Activated T-helper 17 cell treated with anti-CD3 and anti-CD28 coated beads, Interleukin-2, amount 50 U/mL, for 72 hours (primary cell): Measurements from ENCODE around the gene TRIM8. TPM values are rescaled to one million over a fixed set of nuclear protein-coding genes. Genes with fewer than 3 reads are reported as not detected.
"Not testable (repeated sequence)": the region's sequence is repeated elsewhere in the genome, so short reads cannot be mapped to it uniquely, and the experiment has no call there.

ENCODE experiments used
- ATAC-seq: fragments of 150-1000 bp; cut with Tn5 transposase; replicated peaks from 2 replicates; pipeline ENCODE4 v1.10.0; 2021; ENCODE audit warnings: mild to moderate bottlenecking, moderate library complexity
- H3K27ac Mint-ChIP-seq: one replicate; pipeline ENCODE4 v1.8.0; 2022; ENCODE audit warnings: mixed read lengths
- H3K27me3 Mint-ChIP-seq: one replicate; pipeline ENCODE4 v1.8.0; 2022; ENCODE audit warnings: mixed read lengths
- H3K36me3 Mint-ChIP-seq: one replicate; pipeline ENCODE4 v1.8.0; 2022; ENCODE audit warnings: low read depth, mild to moderate bottlenecking, mixed read lengths
- H3K4me1 Mint-ChIP-seq: one replicate; pipeline ENCODE4 v1.8.0; 2022; ENCODE audit warnings: mixed read lengths
- H3K4me3 Mint-ChIP-seq: one replicate; pipeline ENCODE4 v1.8.0; 2022; ENCODE audit warnings: mild to moderate bottlenecking, mixed read lengths
- H3K9me3 Mint-ChIP-seq: one replicate; pipeline ENCODE4 v1.8.0; 2022; ENCODE audit warnings: mixed read lengths
- total RNA-seq, 2 donors: library from RNA; stranded (reverse); gene quantifications; one replicate each; pipeline ENCODE4 v1.2.3, GENCODE V29; 2022

TRIM8 gene
- total RNA-seq, 2 donors from 2014 or later = 60.0 to 73.9 TPM

GRCh38 chr10:102657451-102657850 lies 13.2 kb downstream of the TRIM8 start:
- H3K27ac Mint-ChIP-seq = no peak overlapping the region
- peaks cover 61% of the 10 kb centered on the region for H3K36me3 Mint-ChIP-seq
- no peak for ATAC-seq
- peaks cover 27% of the 10 kb centered on the region for H3K4me1 Mint-ChIP-seq
- peak overlapping the region; percentile 15 for H3K4me3 Mint-ChIP-seq
- no peaks in the 10 kb centered on the region for H3K27me3 Mint-ChIP-seq
- H3K9me3 Mint-ChIP-seq = no peaks in the 10 kb centered on the region

GRCh38 chr10:102657984-102658724 lies 13.9 kb downstream of the TRIM8 start:
- H3K4me1 Mint-ChIP-seq = peaks cover 24% of the 10 kb centered on the region

GRCh38 chr10:102658802-102659201 lies 14.5 kb downstream of the TRIM8 start:
- peak overlapping the region; percentile 25 for H3K4me3 Mint-ChIP-seq
- ATAC-seq = no peak
- peaks cover 20% of the 10 kb centered on the region for H3K4me1 Mint-ChIP-seq
- peaks cover 48% of the 10 kb centered on the region for H3K36me3 Mint-ChIP-seq
- H3K27me3 Mint-ChIP-seq = no peaks in the 10 kb centered on the region
- no peaks in the 10 kb centered on the region for H3K9me3 Mint-ChIP-seq
- peak overlapping the region; percentile 75 for H3K27ac Mint-ChIP-seq

More at GRCh38 chr10:102657984-102658724, 13.9 kb downstream of the TRIM8 start:
- no peaks in the 10 kb centered on the region for H3K9me3 Mint-ChIP-seq
- ATAC-seq = no peak
- H3K36me3 Mint-ChIP-seq = peaks cover 54% of the 10 kb centered on the region
- no peaks in the 10 kb centered on the region for H3K27me3 Mint-ChIP-seq
- peak overlapping the region; percentile 75 for H3K27ac Mint-ChIP-seq
- H3K4me3 Mint-ChIP-seq = peak overlapping the region; percentile 25

- no peaks in the 10 kb centered on the region for H3K27me3 Mint-ChIP-seq
- peaks cover 25% of the 10 kb centered on the region for H3K36me3 Mint-ChIP-seq
- ATAC-seq = peak; percentile 88
- H3K9me3 Mint-ChIP-seq = no peaks in the 10 kb centered on the region
- H3K4me1 Mint-ChIP-seq = peaks cover 20% of the 10 kb centered on the region
- H3K4me3 Mint-ChIP-seq = peak overlapping the region; percentile 82
- peak overlapping the region; percentile 92 for H3K27ac Mint-ChIP-seq
Observed at GRCh38 chr10:102660888-102661657, 16.8 kb downstream of the TRIM8 start.

- peak; percentile 64 for ATAC-seq
- Mint-ChIP-seq H3K4me1 (peaks cover 20% of the 10 kb centered on the region), H3K27me3 (no peaks in the 10 kb centered on the region), H3K27ac (peak overlapping the region; percentile 92), H3K9me3 (no peaks in the 10 kb centered on the region), H3K4me3 (peak overlapping the region; percentile 82), H3K36me3 (peaks cover 19% of the 10 kb centered on the region)
Observed at GRCh38 chr10:102661658-102662028, 17.4 kb downstream of the TRIM8 start.

- Mint-ChIP-seq H3K4me3 (no peak overlapping the region), H3K27me3 (no peaks in the 10 kb centered on the region), H3K9me3 (no peaks in the 10 kb centered on the region), H3K36me3 (no peaks in the 10 kb centered on the region), H3K27ac (no peak overlapping the region), H3K4me1 (peaks cover 18% of the 10 kb centered on the region)
- ATAC-seq = no peak
Observed at GRCh38 chr10:102665904-102666509, 21.7 kb downstream of the TRIM8 start.

GRCh38 chr10:102667411-102667810 lies 23.1 kb downstream of the TRIM8 start:
- not testable (repeated sequence) for H3K9me3 Mint-ChIP-seq, ATAC-seq, H3K36me3 Mint-ChIP-seq, H3K27me3 Mint-ChIP-seq
- peak overlapping the region; percentile 0 for H3K4me3 Mint-ChIP-seq
- H3K27ac Mint-ChIP-seq = peak overlapping the region; percentile 71
- H3K4me1 Mint-ChIP-seq = peaks cover 13% of the 10 kb centered on the region

GRCh38 chr10:102668326-102669107 lies 24.2 kb downstream of the TRIM8 start:
- ATAC-seq = no peak
- Mint-ChIP-seq H3K4me1 (peaks cover 15% of the 10 kb centered on the region), H3K27me3 (no peaks in the 10 kb centered on the region), H3K4me3 (peak overlapping the region; percentile 0), H3K27ac (peak overlapping the region; percentile 71), H3K9me3 (no peaks in the 10 kb centered on the region), H3K36me3 (no peaks in the 10 kb centered on the region)

- H3K27me3 Mint-ChIP-seq = no peaks in the 10 kb centered on the region
- no peak overlapping the region for H3K4me3 Mint-ChIP-seq
- peak overlapping the region; percentile 15 for H3K27ac Mint-ChIP-seq
- peaks cover 24% of the 10 kb centered on the region for H3K4me1 Mint-ChIP-seq
- H3K36me3 Mint-ChIP-seq = no peaks in the 10 kb centered on the region
- no peaks in the 10 kb centered on the region for H3K9me3 Mint-ChIP-seq
- ATAC-seq = no peak
Observed at GRCh38 chr10:102669206-102670064, 25.2 kb downstream of the TRIM8 start.

GRCh38 chr10:102670065-102670670 lies 25.9 kb downstream of the TRIM8 start:
- no peak for ATAC-seq
- H3K27ac Mint-ChIP-seq = peak overlapping the region; percentile 15

GRCh38 chr10:102670871-102671434 lies 26.7 kb downstream of the TRIM8 start:
- Mint-ChIP-seq H3K9me3 (no peaks in the 10 kb centered on the region), H3K27me3 (no peaks in the 10 kb centered on the region), H3K4me1 (peaks cover 29% of the 10 kb centered on the region), H3K27ac (no peak overlapping the region), H3K4me3 (no peak overlapping the region), H3K36me3 (peaks cover 6% of the 10 kb centered on the region)
- no peak for ATAC-seq

More at GRCh38 chr10:102670065-102670670, 25.9 kb downstream of the TRIM8 start:
- H3K4me3 Mint-ChIP-seq = no peak overlapping the region
- no peaks in the 10 kb centered on the region for H3K27me3 Mint-ChIP-seq
- peaks cover 24% of the 10 kb centered on the region for H3K4me1 Mint-ChIP-seq
- H3K9me3 Mint-ChIP-seq = no peaks in the 10 kb centered on the region
- H3K36me3 Mint-ChIP-seq = no peaks in the 10 kb centered on the region

- Mint-ChIP-seq H3K27ac (peak overlapping the region; percentile 78), H3K4me3 (peak overlapping the region; percentile 74), H3K36me3 (peaks cover 6% of the 10 kb centered on the region)
Observed at GRCh38 chr10:102673236-102673818, 29.0 kb downstream of the TRIM8 start.

More at GRCh38 chr10:102673236-102673818, 29.0 kb downstream of the TRIM8 start:
- Mint-ChIP-seq H3K9me3 (no peaks in the 10 kb centered on the region), H3K27me3 (no peaks in the 10 kb centered on the region), H3K4me1 (peaks cover 20% of the 10 kb centered on the region)
- ATAC-seq = no peak
